RWPE2 (cell line): ENCODE results near the gene SIRT2.

Experiments used
- ATAC-seq: fragments of 200-7000 bp; cut with Tn5 transposase; 3 replicates; pipeline ENCODE4 v1.9.1; 2021; ENCODE audit warnings: low read depth
- DNase-seq: peaks from one replicate; pipeline ENCODE4 v3.0.0-alpha.2; 2020; ENCODE audit warnings: low spot score
- H3K27ac ChIP-seq: fragments of 450-650 bp; 2 replicates; pipeline ENCODE4 v1.5.1; 2017; ENCODE audit warnings: mild to moderate bottlenecking; ENCODE audit not compliant: poor library complexity, severe bottlenecking
- H3K27me3 ChIP-seq: fragments of 250-450 bp; sonication (Bioruptor Pico); 2 replicates; pipeline ENCODE4 v1.5.1; 2021; ENCODE audit warnings: mild to moderate bottlenecking, moderate library complexity; ENCODE audit not compliant: insufficient read depth, poor library complexity, severe bottlenecking
- H3K36me3 ChIP-seq: fragments of 250-450 bp; sonication (Bioruptor Pico); 2 replicates; pipeline ENCODE4 v1.5.1; 2020; ENCODE audit warnings: low read depth, mild to moderate bottlenecking, moderate library complexity
- H3K4me1 ChIP-seq: fragments of 250-450 bp; sonication (Bioruptor Pico); 2 replicates; pipeline ENCODE4 v1.5.1; 2021; ENCODE audit warnings: mild to moderate bottlenecking, moderate library complexity; ENCODE audit not compliant: insufficient read depth, poor library complexity, severe bottlenecking
- H3K4me3 ChIP-seq: fragments of 250-450 bp; sonication (Bioruptor Pico); 2 replicates; pipeline ENCODE4 v1.5.1; 2021; ENCODE audit warnings: mild to moderate bottlenecking, moderate library complexity; ENCODE audit not compliant: severe bottlenecking
- H3K9me3 ChIP-seq: fragments of 250-450 bp; sonication (Bioruptor Pico); 2 replicates; pipeline ENCODE4 v1.5.1; 2021; ENCODE audit warnings: mild to moderate bottlenecking, moderate library complexity; ENCODE audit not compliant: severe bottlenecking
- TF ChIP-seq, protein P1 (sequence below): fragments of 450-650 bp; IDR thresholded peaks from one replicate; pipeline ENCODE4 v1.5.1; 2017; ENCODE audit warnings: mild to moderate bottlenecking, moderate library complexity; ENCODE audit not compliant: poor library complexity, severe bottlenecking

Gene SIRT2

GRCh38 chr19:38917516-38917915 is 18.1 kb upstream of the SIRT2 start:
- H3K27ac ChIP-seq, result no peak overlapping the region
- ATAC-seq (no peak), DNase-seq (no peak)
- no peaks in the 10 kb centered on the region for H3K9me3 ChIP-seq
- H3K36me3 ChIP-seq, result peaks cover 10% of the 10 kb centered on the region
- no peak overlapping the region for H3K4me3 ChIP-seq
- H3K27me3 ChIP-seq, result no peaks in the 10 kb centered on the region
- TF ChIP-seq, protein P1, sequence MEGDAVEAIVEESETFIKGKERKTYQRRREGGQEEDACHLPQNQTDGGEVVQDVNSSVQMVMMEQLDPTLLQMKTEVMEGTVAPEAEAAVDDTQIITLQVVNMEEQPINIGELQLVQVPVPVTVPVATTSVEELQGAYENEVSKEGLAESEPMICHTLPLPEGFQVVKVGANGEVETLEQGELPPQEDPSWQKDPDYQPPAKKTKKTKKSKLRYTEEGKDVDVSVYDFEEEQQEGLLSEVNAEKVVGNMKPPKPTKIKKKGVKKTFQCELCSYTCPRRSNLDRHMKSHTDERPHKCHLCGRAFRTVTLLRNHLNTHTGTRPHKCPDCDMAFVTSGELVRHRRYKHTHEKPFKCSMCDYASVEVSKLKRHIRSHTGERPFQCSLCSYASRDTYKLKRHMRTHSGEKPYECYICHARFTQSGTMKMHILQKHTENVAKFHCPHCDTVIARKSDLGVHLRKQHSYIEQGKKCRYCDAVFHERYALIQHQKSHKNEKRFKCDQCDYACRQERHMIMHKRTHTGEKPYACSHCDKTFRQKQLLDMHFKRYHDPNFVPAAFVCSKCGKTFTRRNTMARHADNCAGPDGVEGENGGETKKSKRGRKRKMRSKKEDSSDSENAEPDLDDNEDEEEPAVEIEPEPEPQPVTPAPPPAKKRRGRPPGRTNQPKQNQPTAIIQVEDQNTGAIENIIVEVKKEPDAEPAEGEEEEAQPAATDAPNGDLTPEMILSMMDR, result no peak
- no peaks in the 10 kb centered on the region for H3K4me1 ChIP-seq

- no peaks in the 10 kb centered on the region for H3K36me3 ChIP-seq
- H3K27ac ChIP-seq, result no peak overlapping the region
- TF ChIP-seq, protein P1, result no peak
- no peaks in the 10 kb centered on the region for H3K9me3 ChIP-seq
- DNase-seq (no peak), ATAC-seq (no peak)
- no peak overlapping the region for H3K4me3 ChIP-seq
- no peaks in the 10 kb centered on the region for H3K27me3 ChIP-seq
- H3K4me1 ChIP-seq, result no peaks in the 10 kb centered on the region
Observed at GRCh38 chr19:38915329-38916321, 16.2 kb upstream of the SIRT2 start.

GRCh38 chr19:38913958-38914357 is 14.5 kb upstream of the SIRT2 start:
- H3K4me1 ChIP-seq, result no peaks in the 10 kb centered on the region
- ATAC-seq, result no peak
- no peak for DNase-seq
- H3K27ac ChIP-seq, result no peak overlapping the region
- no peaks in the 10 kb centered on the region for H3K36me3 ChIP-seq
- H3K4me3 ChIP-seq, result no peak overlapping the region
- TF ChIP-seq, protein P1, result no peak
- H3K27me3 ChIP-seq, result no peaks in the 10 kb centered on the region
- H3K9me3 ChIP-seq, result no peaks in the 10 kb centered on the region

DNA sequence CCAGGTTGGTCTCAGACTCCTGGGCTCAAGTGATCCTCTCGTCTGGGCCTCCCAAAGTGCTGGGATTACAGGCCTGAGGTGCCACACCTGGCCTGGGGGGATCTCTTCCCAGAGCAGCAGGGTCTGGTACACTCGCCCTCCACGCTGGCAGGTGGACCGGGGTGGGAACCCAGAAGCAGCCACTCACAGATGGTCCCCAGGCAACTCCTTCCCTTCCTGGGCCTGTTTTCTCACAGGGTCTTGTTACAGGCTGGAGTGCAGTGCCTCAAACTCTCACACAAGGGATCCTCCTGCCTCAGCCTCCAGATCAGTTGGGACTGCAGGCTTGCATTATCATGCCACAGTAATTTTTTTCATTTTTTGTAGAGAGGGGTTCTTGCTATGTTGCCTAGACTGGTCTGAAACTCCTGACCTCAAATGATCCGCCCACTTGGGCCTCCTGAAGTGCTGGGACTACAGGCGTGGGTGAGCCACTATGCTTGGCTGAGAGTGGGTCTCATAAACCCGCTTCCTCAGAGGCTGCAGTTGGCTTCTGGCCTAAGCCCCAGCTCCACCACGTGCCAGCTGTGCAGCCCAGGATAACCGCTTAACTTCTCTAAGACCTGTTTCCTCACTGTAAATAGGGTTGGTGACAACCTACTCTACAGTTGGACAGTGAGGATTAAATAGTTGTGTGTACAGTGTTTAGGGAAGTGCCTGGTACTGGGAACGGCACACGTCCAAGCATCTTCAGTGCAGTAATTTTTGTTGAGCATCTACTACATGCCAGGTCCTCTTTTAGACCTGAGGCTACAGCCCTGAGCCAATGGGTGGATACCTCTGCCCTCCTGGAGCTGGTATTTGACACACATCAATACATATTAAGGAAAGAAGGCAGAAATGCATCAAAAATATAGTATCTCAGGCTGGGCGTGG is 13.4 kb upstream of the SIRT2 start:
- no peak for DNase-seq

More for the DNA sequence above, 13.4 kb upstream of the SIRT2 start:
- Histone ChIP-seq H3K36me3 (no peaks in the 10 kb centered on the region), H3K9me3 (no peaks in the 10 kb centered on the region), H3K4me1 (no peaks in the 10 kb centered on the region), H3K27me3 (no peaks in the 10 kb centered on the region), H3K27ac (no peak overlapping the region), H3K4me3 (no peak overlapping the region)
- TF ChIP-seq, protein P1, result no peak
- ATAC-seq, result no peak
